Colon (tissue), 2 donors: ENCODE data around the gene NADSYN1.
"Not testable (repeated sequence)": the region's sequence is repeated elsewhere in the genome, so short reads cannot be mapped to it uniquely, and the experiment has no call there.

Experiments
- FAIRE-seq: peaks from 2 replicates; lab custom pipeline; 2012; peaks lifted over from hg19 to GRCh38; lab: Jason Lieb, UNC
- donor health status: control.
- donor health status: control.

Gene NADSYN1

DNA sequence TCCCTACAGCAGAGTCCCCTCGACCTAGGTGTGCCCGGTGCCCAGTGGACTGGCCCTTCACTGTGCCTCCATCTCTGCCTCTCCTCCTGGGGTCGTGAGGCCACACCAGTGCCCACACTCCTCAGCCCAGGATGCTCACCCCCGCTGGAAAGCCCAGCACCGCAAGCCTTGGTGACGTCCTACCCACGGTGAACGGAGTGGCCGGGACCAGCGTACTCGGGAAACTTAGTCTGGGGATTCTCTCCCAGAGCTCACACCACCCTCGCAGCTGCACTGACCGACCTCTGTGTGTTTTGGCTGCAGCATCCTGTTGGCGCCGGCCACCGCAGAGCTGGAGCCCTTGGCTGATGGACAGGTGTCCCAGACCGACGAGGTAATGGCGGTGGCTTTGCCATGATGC lies 38.5 kb downstream of the NADSYN1 start:
- FAIRE-seq, result no peak

DNA sequence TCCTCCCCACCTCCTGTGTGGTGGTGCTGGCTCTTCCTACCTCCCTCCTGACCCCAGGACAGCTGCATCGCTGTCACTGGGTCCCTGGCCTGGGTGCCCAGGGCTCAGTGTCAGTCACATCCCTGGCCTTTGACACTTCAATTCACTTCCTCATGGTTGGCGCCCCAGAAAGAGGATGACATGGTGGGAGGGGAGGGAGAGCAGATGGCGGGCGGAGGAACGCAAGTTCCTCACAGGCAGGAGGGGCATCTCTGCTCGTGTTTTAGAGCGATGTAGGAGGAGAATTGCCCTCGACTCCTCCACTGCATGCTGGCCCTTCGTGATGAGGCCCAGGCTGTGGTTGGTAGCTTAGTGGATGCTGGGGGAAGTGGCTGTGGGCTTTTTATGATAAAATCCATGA lies 38.9 kb downstream of the NADSYN1 start:
- FAIRE-seq, result no peak

GRCh38 chr11:71495286-71496230 lies 42.6 kb downstream of the NADSYN1 start:
- no peak for FAIRE-seq

DNA sequence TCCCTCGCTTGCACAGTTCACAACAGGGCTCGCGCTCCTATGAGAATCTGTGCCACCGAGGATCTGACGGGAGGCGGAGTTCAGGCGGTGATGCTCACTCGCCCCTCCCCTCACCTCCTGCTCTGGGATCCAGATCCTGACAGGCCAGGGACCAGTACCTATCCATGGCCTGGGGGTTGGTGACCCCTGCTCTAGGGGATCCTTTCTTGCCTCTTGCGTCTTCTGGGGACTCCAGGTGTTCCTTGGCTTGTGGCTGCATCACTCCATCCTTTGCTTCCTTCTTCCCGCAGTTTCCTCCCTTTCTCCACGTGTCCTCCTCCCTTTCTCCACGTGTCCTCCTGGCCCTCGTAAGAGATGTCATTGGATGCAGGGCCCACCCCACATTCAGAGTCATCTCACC lies 43.4 kb downstream of the NADSYN1 start:
- FAIRE-seq, result no peak

DNA sequence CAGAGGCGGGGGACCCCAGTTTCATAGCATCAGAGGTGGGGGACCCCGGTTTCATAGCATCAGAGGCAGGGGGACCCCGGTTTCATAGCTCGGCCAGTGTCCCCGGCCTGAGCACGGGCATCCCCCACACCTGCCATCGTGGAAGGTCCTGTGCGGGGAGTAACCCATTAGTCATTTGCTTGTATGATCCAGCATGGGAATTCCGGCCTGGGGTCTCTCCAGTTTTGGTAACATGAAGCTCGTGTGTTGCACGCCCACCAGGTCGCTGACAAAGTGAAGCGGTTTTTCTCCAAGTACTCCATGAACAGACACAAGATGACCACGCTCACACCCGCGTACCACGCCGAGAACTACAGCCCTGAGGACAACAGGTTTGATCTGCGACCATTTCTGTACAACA lies 45.1 kb downstream of the NADSYN1 start:
- FAIRE-seq, result no peak

DNA sequence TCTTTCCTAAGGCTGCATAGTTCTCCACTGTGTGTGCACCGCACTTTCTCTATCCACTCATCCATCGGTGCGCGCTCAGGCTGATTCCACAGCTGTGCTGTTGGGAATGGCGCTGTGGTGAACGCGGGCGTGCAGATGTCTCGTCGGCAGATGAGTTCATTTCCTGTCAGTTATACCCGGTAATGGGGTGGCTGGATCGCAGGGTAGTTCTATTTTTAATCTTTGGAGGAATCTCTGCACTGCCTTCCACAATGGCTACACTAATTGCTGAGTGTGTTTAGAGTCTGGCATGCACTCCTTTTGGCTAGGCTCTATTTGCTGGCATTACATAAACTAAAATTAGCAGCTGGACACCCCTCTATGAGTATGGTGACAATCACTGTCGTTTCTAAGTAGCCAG lies 46.1 kb downstream of the NADSYN1 start:
- FAIRE-seq, result no peak

- no peak for FAIRE-seq
Measured at GRCh38 chr11:71499546-71499945, 46.5 kb downstream of the NADSYN1 start.

GRCh38 chr11:71500601-71501021 lies 47.6 kb downstream of the NADSYN1 start:
- no peak for FAIRE-seq

DNA sequence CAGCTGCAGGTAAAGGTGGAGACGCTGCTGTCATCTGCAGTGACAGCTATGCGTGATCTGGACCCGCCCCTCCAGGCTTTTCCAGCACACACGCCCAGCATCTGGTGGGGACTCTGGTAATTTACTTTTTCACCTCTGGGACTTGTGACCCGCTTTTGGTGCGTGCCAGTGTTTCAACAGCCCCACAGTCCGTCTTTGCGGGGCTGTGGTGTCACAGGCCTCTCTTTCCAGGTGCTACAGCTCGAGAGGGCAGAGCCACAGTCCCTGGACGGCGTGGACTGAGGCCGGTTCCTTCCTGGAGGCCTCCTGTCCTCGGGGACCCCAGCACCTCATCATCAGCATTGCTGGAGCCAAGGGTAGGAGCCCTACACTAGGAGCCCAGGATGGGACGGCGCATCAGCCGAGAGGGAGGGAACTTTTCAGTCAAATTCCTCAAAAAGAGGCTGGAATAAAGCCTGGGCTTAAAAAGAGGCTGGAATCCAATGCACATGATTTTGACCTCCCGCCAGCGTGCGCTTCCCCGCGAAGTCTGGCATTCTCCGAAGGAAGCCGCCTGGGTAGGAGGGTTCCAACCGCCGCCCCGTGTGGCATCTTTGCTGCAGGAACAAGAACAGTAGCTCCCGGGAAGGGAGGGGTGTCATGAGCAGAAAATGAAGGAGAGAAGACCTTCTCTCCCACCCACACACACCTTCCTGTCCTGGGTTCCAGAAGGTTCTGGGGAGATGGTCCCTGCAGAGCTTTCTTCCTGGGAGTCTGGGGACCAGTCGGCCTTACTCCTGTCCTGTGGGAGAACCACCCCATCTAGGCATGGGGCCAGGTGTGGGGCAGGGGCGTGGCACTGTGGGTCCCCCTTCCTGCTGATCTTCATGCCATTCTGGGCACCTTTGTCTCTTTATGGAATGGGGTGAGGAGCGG lies 48.3 kb downstream of the NADSYN1 start:
- FAIRE-seq, result no peak

DNA sequence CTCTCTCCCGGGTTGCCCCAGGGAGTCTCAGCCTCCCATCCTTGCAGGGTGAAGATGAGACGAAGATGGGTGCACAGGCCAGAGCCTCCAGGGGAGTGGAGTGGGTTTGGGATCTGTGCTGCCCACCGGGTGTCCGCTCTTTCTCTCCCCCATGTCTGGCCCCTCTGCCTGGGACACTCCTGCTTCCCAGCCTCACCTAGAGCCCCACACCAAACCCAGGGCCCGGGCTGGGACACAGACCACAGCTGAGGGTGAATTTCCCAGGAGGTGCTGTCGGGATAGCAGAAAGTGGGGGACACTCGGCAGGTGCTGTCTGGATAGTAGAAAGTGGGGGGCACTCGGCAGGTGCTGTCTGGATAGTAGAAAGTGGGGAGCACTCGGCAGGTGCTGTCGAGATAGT lies 49.0 kb downstream of the NADSYN1 start:
- FAIRE-seq, result no peak

- no peak for FAIRE-seq
Measured at GRCh38 chr11:71502871-71503435, 50.0 kb downstream of the NADSYN1 start.

DNA sequence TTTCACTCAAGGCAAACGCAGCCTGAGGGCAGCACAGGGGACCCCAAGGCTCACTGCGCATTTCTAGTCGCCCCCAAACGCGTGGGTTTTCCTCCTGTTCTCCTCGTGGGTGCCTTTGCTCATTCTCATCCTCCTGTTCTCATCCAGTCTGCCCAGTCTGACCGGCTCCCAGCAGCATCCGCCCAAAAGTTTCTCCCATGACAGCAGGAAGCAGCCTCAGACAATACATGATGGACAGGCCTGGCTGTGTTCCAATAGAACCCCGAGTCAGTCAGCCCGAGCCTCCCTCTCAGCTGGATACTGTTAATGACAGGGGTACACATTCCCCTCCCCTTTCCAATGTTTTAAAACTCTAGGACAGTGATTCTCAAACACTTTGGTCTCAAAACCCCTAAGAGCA lies 51.5 kb downstream of the NADSYN1 start:
- no peak for FAIRE-seq

DNA sequence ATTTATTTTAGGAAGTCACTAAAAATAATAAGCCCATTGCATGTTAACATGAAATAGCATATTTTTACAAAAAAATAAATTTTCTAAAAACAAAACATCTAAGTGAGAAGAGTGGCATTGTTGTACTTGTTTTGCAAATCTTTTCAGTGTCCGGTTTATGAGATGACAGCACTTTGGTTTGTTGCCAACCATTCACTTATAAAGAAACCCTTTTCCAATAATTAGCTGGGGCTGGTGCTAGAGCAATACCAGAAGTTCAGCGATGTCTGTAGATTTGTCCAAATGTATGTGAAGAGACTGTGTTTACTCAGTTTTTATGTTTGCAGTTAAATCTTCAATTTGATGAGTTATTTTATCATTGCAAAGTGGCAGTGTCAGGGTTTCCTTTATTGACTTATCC lies 52.0 kb downstream of the NADSYN1 start:
- FAIRE-seq, result no peak

DNA sequence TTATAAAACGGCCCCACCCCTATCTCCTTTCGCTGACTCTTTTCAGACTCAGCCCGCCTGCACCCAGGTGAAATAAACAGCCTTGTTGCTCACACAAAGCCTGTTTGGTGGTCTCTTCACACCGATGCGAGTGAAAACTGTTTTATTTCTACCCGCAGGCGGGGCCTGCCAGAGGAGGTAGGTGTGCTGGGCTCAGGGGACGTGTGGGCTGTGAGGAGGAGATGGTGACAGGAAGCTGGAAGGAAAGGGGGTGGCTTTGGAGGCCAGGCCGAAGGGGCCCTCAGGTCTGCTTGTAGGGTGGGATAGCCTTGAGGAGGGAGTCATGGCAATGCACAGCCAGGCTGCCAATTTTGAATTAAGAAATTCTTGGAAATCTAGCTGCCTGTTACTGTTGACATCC lies 52.8 kb downstream of the NADSYN1 start:
- FAIRE-seq, result no peak

DNA sequence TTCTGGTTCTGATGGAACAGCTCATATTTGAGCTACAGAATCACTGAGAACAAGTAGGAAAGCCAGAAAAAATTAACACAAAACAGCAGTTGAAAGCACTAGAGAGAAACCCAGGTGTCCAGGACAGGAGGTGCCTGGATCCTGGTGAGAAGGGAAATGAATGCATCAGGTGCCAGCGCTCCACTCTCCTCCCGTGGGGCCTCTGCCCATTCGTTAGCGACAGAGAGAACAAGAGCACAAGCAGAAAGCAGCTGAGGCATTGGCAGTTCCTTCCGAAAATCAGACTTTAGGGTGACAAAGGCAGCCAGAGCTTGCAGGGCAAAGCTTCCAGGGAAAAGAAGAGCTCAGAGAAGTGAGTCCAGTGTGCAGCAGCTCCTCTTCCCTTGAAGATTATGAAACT lies 54.1 kb downstream of the NADSYN1 start:
- FAIRE-seq, result no peak

DNA sequence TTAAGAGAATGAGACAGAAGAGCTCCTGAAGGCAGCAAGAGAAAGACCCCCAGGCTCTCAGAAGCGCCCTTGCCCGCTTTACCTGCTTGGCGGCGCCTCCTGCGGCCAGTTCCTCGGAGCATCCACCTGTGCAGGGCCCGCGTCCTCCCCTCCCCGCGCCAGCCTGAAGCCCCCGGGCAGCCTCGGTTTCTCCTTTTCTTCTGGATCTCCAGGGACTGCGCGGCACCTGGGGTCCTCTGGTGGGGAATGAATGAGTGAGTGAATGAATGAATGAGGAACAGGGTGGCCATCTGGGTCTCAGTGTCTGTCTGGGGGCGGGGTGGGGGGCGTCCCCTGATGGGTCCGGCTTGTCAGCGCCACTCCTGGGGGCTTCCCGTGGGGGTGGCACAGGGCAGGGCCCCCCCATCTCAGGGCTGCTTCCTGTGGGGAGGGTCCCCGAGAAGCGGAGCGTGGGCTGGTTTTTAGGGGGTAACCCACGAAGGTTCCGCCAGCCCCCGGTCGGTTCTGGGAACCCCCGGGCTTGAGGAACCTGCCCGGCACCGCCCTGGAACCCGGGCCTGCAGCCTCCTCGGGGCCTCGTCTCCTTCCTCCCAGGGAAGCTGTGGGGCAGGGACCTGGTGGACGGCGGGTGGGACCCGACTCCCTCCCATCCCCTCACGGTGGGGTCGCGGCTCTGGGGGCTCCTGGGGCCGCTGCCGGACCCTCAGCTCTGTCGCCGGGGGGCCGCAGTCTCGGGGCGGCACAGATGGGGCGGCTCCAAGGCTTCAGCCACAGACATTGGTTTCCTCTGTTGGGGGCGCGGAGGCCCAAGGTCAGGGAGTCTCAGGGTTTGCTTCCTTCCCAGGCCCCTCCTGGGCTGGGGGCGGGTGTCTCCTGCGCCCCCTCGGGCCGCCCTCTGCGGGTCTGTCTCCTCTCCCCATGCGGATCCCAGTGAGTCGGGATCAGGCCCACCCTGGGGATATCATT lies 65.8 kb downstream of the NADSYN1 start:
- no peak for FAIRE-seq

DNA sequence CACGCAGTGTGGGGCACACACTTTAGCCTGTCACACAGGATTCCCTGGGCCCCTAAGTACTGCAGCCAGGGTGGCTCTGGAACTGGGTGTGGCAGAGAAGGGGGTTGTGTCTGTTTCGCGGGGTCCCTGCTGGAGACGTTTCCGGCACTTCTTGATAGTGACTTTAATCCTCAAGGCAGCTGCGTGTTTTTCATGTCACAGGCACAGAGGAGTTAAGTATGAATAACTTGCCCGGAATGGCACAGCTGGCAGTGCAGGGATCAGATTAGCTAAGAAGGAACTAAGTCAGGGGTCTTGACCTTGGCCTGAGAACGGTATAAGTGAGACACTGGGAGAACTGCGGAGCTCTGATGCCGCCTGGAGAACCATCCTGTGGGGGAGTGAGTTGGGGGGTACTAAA lies 66.5 kb downstream of the NADSYN1 start:
- FAIRE-seq, result no peak

DNA sequence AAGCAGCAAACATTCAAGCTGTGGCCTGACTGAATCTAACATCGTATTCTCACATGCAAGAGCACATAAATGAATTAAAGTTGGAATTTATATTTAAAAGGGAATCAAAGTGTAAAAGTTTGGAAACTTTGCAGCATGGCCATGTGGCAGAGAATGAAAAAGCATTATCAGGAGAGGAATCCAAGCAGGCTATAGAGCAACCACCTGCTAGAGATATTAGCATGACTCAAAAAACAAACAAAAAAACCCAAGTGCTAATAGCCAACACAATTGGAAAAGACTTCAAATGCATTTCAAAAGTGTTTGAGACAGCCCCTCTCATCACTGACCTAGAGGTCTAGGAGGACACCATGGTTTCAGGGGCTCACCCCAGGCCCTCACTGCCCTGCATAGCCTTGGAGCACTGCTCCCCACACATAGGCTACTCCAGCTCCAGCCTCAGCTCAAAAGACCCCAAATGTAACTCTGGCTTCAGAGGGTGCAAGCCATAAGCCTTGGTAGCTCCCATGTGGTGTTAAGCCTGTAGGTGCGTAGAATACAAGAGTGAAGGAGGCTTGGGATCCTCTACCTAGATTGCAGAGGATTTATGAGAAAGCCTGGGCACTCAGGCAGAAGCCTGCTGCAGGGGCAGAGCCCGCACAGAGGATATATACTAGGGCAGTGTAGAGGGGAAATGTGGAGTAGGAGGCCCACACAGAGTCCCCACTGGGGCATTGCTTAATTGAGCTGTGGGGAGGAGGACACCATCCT lies 72.4 kb downstream of the NADSYN1 start:
- no peak for FAIRE-seq

DNA sequence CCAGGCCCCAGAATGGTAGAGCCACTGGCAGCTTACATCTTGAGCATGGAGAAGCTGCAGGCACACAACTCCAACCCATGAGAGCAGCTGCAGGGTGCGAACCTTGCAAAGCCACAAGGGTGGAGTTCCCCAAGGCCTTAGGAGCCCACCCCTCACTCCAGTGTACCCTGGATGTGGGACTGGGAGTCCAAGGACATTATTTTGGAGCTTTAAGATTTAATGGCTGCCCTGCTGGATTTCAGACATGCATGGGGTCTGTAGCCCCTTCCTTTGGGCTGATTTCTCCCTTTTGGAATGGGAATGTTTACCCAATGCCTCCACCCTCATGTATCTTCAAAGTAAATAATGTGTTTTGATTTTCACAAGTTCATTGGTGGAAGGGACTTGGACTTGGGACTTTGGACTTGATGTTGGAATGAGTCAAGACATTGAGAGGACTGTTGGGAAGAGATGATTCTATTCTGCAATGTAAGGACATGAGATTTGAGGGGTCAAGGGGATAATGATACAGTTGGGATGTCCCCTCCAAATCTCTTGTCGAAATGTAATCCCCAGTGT lies 73.0 kb downstream of the NADSYN1 start:
- no peak for FAIRE-seq

DNA sequence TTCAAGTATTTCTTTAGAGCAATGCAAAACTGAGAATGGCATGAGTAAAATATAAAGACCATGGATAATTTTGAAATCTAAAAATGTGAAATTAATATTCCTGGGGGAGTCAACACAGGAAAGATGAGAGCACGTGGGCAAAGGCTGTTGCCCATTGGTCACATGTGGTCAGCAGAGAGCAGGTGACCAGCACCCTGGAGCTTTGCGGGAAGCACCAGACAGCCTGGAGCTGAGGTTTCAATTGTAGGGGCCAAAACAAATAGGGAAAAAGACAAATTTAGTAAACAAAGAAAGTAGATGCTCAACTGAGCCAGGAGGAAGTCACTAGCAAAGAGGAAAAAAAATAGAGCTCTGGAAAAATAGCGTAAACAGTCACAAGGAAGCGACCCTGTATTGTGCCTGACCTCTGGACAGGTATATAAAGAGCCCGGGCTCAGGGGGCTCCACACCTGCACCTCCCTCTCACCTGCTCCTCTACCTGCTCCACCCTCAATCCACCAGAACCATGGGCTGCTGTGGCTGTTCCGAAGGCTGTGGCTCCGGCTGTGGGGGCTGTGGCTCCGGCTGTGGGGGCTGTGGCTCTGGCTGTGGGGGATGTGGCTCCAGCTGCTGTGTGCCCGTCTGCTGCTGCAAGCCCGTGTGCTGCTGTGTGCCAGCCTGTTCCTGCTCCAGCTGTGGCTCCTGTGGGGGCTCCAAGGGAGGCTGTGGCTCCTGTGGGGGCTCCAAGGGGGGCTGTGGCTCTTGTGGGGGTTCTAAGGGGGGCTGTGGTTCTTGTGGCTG lies 74.0 kb downstream of the NADSYN1 start, which contains the start of gene KRTAP5-7:
Gene KRTAP5-7, plus strand, starts transcription at position 472 of the 780 bp plus-strand sequence. Its CDS starts 34 bp downstream, at position 506.
- FAIRE-seq, result not testable (repeated sequence)
